SK-N-MC (cell line): ENCODE data around the gene GAD2.

Source experiments
- EZH2 ChIP-seq: fragments of 200-600 bp; sonication (generic); IDR thresholded peaks from one replicate; pipeline ENCODE4 v1.6.1; 2017; ENCODE audit warnings: antibody characterized with exemption
- FOXP2 ChIP-seq: optimal IDR thresholded peaks from 2 replicates; pipeline ENCODE3; 2011; ENCODE audit warnings: mild to moderate bottlenecking, moderate library complexity; ENCODE audit not compliant: insufficient read depth; ENCODE audit errors: extremely low read length, control extremely low read depth
- POLR2AphosphoS5 ChIP-seq: IDR thresholded peaks from 2 replicates; pipeline ENCODE4 v1.6.1; 2012; ENCODE audit warnings: mild to moderate bottlenecking, low read depth, low read length, borderline replicate concordance

- TF ChIP-seq EZH2 = no peak
- no peak for TF ChIP-seq POLR2AphosphoS5
- TF ChIP-seq FOXP2 = no peak
Observed at GRCh38 chr10:26334232-26334931, 117.8 kb downstream of the GAD2 start.
